AG09309 (cell line): ENCODE data around the gene RPS13.
"Not testable (repeated sequence)": the region's sequence is repeated elsewhere in the genome, so short reads cannot be mapped to it uniquely, and the experiment has no call there.

Experiments
- DNase-seq: peaks from one replicate; pipeline ENCODE4 v3.0.0-alpha.2; 2010; ENCODE audit warnings: low read depth
- H3K4me3 ChIP-seq: 2 replicates; pipeline ENCODE4 v1.5.1; 2011; ENCODE audit warnings: mild to moderate bottlenecking, low read depth, low read length, moderate library complexity; ENCODE audit not compliant: control insufficient read depth
- TF ChIP-seq, protein P1 (sequence below): IDR thresholded peaks from 2 replicates; pipeline ENCODE4 v1.5.1; 2011; ENCODE audit warnings: mild to moderate bottlenecking, low read depth, low read length, inconsistent platforms; ENCODE audit not compliant: insufficient read depth, control insufficient read depth; ENCODE audit errors: missing control alignments

RPS13 gene

DNA sequence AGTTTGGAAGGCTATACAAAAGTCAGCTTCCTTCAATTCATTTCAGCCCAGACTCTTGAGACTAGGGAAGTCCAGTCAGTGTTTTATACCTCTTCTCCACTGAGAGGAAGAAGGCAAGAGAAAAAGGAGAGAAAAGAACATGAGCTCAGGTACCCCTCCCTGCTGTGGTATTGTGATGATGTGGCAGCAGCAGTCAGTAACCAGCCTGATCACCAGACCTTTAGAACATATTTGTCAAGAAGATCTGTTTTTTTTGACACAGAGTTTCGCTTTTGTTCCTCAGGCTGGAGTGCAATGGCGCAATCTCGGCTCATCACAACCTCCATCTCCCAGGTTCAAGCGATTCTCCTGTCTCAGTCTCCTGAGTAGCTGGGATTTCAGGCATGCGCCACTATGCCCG lies 21.2 kb upstream of the RPS13 start:
- DNase-seq: no peak
- no peak overlapping the region for H3K4me3 ChIP-seq
- TF ChIP-seq, protein P1, sequence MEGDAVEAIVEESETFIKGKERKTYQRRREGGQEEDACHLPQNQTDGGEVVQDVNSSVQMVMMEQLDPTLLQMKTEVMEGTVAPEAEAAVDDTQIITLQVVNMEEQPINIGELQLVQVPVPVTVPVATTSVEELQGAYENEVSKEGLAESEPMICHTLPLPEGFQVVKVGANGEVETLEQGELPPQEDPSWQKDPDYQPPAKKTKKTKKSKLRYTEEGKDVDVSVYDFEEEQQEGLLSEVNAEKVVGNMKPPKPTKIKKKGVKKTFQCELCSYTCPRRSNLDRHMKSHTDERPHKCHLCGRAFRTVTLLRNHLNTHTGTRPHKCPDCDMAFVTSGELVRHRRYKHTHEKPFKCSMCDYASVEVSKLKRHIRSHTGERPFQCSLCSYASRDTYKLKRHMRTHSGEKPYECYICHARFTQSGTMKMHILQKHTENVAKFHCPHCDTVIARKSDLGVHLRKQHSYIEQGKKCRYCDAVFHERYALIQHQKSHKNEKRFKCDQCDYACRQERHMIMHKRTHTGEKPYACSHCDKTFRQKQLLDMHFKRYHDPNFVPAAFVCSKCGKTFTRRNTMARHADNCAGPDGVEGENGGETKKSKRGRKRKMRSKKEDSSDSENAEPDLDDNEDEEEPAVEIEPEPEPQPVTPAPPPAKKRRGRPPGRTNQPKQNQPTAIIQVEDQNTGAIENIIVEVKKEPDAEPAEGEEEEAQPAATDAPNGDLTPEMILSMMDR: no peak

DNA sequence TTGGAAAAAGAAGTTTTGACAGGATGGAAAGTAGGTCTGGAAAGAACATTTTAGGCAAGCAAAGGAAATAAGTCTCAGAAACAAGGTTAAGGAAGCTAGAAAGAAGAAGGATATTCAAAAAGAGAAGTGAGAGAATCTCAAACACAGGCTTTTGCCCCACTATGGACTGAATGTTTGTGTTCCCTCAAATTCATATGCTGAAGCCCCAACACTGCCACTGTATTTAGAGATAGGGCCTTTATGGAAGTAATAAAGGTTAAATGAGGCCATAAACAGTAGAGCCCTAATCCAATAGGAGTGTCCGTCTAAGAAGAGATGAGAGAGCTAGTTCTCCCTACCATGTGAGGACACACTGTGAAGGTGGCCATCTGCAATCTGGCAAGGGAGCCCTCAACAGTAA lies 20.6 kb upstream of the RPS13 start:
- TF ChIP-seq, protein P1: no peak
- no peak for DNase-seq
- no peak overlapping the region for H3K4me3 ChIP-seq

DNA sequence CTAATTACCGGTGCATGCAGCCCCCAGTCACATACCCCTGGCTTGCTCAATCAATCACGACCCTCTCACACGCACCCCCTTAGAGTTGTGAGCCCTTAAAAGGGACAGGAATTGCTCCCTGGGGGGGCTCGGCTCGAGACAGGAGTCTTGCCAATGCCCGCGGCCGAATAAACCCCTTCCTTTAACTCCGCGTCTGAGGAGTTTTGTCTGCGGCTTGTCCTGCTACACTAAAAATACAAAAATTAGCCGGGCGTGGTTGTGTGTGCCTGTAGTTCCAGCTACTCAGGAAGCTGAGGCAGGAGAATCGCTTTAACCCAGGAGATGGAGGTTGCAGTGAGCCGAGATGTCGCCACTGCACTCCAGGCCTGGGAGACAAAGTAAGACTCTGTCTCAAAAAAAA lies 8.5 kb upstream of the RPS13 start:
- H3K4me3 ChIP-seq, DNase-seq: not testable (repeated sequence)

DNA sequence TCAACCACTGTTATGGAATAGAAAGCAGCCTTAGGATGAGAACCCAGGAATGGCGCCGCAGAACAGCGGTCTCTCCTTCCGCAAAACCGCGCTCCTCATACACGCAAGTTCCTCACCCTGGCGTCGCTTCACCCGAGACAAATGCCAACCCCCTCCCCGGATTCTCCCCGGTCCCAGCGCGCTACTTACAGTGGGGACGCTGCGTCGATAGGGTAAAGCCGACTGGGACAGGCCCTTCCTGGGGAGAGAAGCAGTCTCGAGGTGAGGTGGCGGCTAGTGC lies 287 bp downstream of the RPS13 start:
- DNase-seq: no peak
- TF ChIP-seq, protein P1: no peak
- H3K4me3 ChIP-seq: peak overlapping the region; percentile 92

DNA sequence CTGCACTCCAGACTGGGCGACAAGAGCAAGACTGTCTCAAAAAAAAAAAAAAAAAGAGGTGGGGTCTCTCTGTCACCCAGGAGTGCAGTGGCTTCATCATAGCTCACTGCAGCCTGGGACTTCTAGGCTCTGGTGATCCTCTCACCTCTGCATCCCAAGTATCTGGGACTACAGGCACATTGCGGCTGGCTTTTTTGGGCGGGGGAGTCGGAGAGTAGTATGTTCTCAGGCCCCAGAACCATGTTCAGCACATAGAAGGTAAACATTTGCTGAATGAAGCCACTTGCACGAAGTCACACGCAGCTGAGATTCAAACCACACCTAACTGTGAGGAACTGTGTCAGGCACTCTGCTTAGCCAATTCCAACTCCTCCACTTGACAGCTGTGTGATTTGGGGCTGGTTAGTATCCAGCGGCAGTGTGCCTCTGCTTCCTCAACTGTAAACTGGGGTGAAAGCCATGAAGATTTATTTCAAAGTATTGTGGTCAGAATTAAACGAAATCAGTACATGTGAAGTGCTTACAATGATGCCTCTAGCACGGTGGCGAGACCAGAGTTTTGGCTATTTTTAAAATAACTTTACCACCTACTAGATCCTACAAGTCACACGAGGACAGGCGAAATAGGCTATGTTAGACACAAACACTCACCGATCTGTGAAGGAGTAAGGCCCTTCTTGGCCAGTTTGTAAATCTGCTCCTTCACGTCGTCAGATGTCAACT lies 789 bp downstream of the RPS13 start:
- TF ChIP-seq, protein P1: no peak
- peak overlapping the region; percentile 92 for H3K4me3 ChIP-seq
- no peak for DNase-seq

DNA sequence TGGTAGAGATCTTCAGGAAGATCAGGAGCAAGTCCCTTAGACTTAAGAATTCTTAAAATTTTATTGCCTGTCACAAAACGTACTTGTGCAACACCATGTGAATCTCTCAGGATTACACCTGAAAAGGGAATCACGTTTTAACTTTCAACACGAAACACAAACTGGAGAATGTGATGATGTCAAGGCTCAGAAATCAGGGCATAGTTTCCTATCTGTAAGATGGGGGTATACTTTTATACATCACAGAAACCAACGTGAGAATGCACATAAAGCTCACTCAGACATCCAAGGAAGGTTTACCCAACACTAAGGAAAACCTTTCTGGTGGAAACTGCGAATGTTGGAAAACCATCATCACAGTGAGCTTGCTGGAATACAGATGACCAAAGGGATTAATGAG lies 2.0 kb downstream of the RPS13 start:
- H3K4me3 ChIP-seq: no peak overlapping the region
- TF ChIP-seq, protein P1: no peak
- DNase-seq: no peak

DNA sequence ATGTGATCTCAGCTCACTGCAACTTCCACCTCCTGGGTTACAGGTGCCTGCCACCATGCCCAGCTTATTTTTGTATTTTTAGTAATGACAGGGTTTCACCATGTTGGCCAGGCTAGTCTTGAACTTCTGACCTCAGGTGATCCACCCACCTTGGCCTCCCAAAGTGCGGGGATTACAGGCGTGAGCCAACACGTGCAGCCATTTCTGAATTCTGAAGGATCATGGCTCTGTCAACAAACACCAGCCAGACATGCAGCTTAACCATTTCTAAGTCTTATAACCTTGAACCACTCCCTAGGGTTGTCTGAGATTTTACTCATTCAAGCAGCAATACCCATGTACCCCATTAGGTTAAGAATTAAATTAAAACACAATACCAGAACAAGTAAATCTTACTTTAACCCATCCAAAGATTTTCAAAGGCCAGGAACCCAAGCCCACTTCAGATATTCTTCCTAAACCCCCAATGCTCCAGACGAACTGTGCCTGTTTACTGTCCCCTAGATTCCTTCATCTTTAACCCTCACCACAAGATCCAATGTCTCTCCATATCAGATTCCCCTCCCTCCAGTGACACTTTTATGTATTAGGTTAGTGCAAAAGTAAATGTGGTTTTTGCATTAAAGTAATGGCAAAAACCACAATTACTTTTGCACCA lies 4.0 kb downstream of the RPS13 start:
- H3K4me3 ChIP-seq: no peak overlapping the region

More for the DNA sequence above, 4.0 kb downstream of the RPS13 start:
- TF ChIP-seq, protein P1: no peak
- no peak for DNase-seq
